Testis (tissue), 3 donors: Measurements from ENCODE around the gene SPIB. TPM values are rescaled to one million over a fixed set of nuclear protein-coding genes. Genes with fewer than 3 reads are reported as not detected.

ENCODE experiments used
- DNase-seq: peaks from one replicate; pipeline ENCODE4 v3.0.0-alpha.2; 2019
- H3K27ac ChIP-seq, 2 donors: fragments of 200-600 bp; sonication (generic); one replicate each; pipeline ENCODE4 v1.5.1; 2019
- H3K27me3 ChIP-seq: fragments of 200-600 bp; sonication (generic); one replicate; pipeline ENCODE4 v1.5.1; 2019
- H3K36me3 ChIP-seq: fragments of 200-600 bp; sonication (generic); one replicate; pipeline ENCODE4 v1.5.1; 2017; ENCODE audit warnings: low read depth; ENCODE audit errors: missing control alignments
- H3K4me1 ChIP-seq: fragments of 200-600 bp; sonication (generic); one replicate; pipeline ENCODE4 v1.5.1; 2019
- H3K4me3 ChIP-seq, 2 donors: fragments of 200-600 bp; sonication (generic); one replicate each; pipeline ENCODE4 v1.5.1; 2017 to 2019
- H3K9me3 ChIP-seq: fragments of 200-600 bp; sonication (generic); one replicate; pipeline ENCODE4 v1.5.1; 2017
- CTCF ChIP-seq, 3 experiments: fragments of 450-650 bp in 2 of 3; fragments of 200-600 bp in 1 of 3; sonication (generic) in 1 of 3; IDR thresholded peaks; one replicate each; pipeline ENCODE4 v1.5.1; 2016 to 2019; ENCODE audit warnings: antibody characterized with exemption in 3 of 3, mild to moderate bottlenecking in 2 of 3, moderate library complexity in 1 of 3
- POLR2A ChIP-seq: fragments of 450-650 bp; IDR thresholded peaks from one replicate; pipeline ENCODE4 v1.6.1; 2017; ENCODE audit warnings: antibody characterized with exemption, mild to moderate bottlenecking, moderate library complexity
- WGBS, 2 donors: methylation state at CpG; one replicate each; pipeline ENCODE4 v1.1.5; 2018; 5-methylcytosine and 5-hydroxymethylcytosine counted together
- intact Hi-C: fragments of 100-400 bp; cut with DNase I; formaldehyde crosslinking; loops from one replicate; pipeline ENCODE4 v1.15.1; 2023; ENCODE audit warnings: low total_unique reads
- polyA plus RNA-seq: library from polyadenylated mRNA; stranded (reverse); fragments of 350-450 nt; fragmentation: Illumina TruSeq; extraction: RNeasy Lipid Tissue Mini Kit (QIAGEN cat#74804); gene quantifications from one replicate; pipeline ENCODE4 v1.2.3, GENCODE V29; 2014; ENCODE audit warnings: low read depth, low replicate concordance; ENCODE audit not compliant: insufficient read depth
- total RNA-seq, 2 donors: library from RNA; depleted of rRNA; stranded (reverse); fragments of >200 nt; gene quantifications; one replicate each; pipeline ENCODE4 v1.2.3, GENCODE V29; 2016

The SPIB gene
- total and polyA plus RNA-seq, 3 donors from 2014 or later, result 0.24 to 1.6 (median 1.1) TPM

- Histone ChIP-seq H3K9me3 (no peaks in the 10 kb centered on the region), H3K27me3 (no peaks in the 10 kb centered on the region), H3K4me3 (no peak overlapping the region), H3K27ac (no peak overlapping the region), H3K36me3 (no peaks in the 10 kb centered on the region), H3K4me1 (no peaks in the 10 kb centered on the region)
- 85 to 94% methylated on average over 25 to 48 of the region's 48 CpGs for WGBS, 2 donors
- DNase-seq, result no peak
- TF ChIP-seq CTCF (IDR thresholded peaks at IDR 0.05) (no peak), POLR2A (no peak)
- intact Hi-C loops, result no loop called here
Observed at GRCh38 chr19:50401605-50402450, 16.9 kb upstream of the SPIB start.

- WGBS, 2 donors, result 94 to 97% methylated on average over 26 to 41 of the region's 41 CpGs
- H3K27me3 ChIP-seq, result no peaks in the 10 kb centered on the region
- no peak overlapping the region for H3K27ac ChIP-seq
- TF ChIP-seq CTCF (IDR thresholded peaks at IDR 0.05) (no peak), POLR2A (no peak)
- intact Hi-C loops, result no loop called here
- H3K36me3 ChIP-seq, result no peaks in the 10 kb centered on the region
- H3K9me3 ChIP-seq, result no peaks in the 10 kb centered on the region
- DNase-seq, result no peak
- H3K4me1 ChIP-seq, result no peaks in the 10 kb centered on the region
- H3K4me3 ChIP-seq, result no peak overlapping the region
Observed at GRCh38 chr19:50402544-50403301, 16.0 kb upstream of the SPIB start.

- no peaks in the 10 kb centered on the region for H3K36me3 ChIP-seq
- H3K27ac ChIP-seq, result no peak overlapping the region
- no peaks in the 10 kb centered on the region for H3K9me3 ChIP-seq
- H3K4me3 ChIP-seq, result no peak overlapping the region
- WGBS, 2 donors, result 88 to 93% methylated on average over 11 to 22 of the region's 22 CpGs
- H3K27me3 ChIP-seq, result no peaks in the 10 kb centered on the region
- DNase-seq, result no peak
- TF ChIP-seq POLR2A, result no peak
- no peak for TF ChIP-seq CTCF (IDR thresholded peaks at IDR 0.05)
- no peaks in the 10 kb centered on the region for H3K4me1 ChIP-seq
- intact Hi-C loops, result no loop called here
Observed at GRCh38 chr19:50406156-50406820, 12.4 kb upstream of the SPIB start.

- intact Hi-C loops, result no loop called here
- H3K4me3 ChIP-seq, result no peak overlapping the region
- DNase-seq, result no peak
- no peaks in the 10 kb centered on the region for H3K36me3 ChIP-seq
- no peaks in the 10 kb centered on the region for H3K4me1 ChIP-seq
- WGBS, 2 donors, result 90 to 95% methylated on average over 4 to 19 of the region's 19 CpGs
- H3K27me3 ChIP-seq, result no peaks in the 10 kb centered on the region
- no peak overlapping the region for H3K27ac ChIP-seq
- no peak for TF ChIP-seq POLR2A
- TF ChIP-seq CTCF (IDR thresholded peaks at IDR 0.05), result no peak
- H3K9me3 ChIP-seq, result no peaks in the 10 kb centered on the region
Observed at GRCh38 chr19:50406829-50407228, 11.9 kb upstream of the SPIB start.
